GM20000 (cell line): ENCODE data around the gene XIAP.

Experiments used
- DNase-seq: peaks from one replicate; pipeline ENCODE4 v3.0.0; 2012; ENCODE audit warnings: low spot score
- TF ChIP-seq, protein P1 (sequence below): IDR thresholded peaks from 2 replicates; pipeline ENCODE4 v1.5.1; 2012; ENCODE audit warnings: mild to moderate bottlenecking, control low read depth; ENCODE audit errors: extremely low read depth, missing control alignments

The XIAP gene

DNA sequence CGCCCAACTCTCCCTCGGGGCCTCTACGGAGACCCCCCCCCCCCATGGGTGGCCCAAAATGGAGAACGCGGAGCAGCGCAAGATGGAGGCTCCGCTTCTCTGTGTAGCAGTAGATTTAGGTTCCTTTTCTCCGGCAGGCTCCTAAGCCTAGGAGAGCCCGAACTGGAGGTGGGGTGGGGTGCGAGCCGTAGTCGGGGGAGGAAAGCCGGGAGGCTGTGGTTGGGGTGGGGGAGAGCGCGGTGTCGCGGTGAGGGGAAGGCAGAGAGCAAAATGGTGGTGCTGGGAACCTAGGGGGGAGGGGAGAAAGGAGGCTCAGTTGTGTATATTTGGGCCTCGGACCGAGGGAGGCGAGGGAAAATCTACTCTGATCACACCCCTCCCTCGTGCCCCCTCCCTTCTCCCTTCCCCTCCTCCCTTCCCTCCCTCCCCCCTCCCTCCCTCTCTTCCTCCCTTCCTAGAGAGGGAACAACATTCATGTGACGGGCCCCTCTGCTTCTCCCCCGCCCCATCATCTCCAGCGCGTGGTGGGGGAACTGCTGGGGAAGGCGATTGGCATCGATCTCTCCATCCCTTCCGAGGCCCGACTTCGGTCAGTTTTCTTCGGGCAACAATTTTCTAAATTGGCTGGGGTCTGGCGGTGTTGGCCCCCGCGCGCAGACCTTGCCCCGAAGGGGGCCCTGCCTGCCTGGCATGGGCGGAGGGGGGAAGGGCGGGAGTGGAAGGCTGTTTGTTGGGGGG, 101.6 kb downstream of the XIAP start, which contains the start of gene STAG2:
Gene STAG2, plus strand, starts transcription at position 439 of the 738 bp plus-strand sequence. CDS start 60,922 bp downstream, outside the sequence.
- DNase-seq: peak; percentile 43
- TF ChIP-seq, protein P1, sequence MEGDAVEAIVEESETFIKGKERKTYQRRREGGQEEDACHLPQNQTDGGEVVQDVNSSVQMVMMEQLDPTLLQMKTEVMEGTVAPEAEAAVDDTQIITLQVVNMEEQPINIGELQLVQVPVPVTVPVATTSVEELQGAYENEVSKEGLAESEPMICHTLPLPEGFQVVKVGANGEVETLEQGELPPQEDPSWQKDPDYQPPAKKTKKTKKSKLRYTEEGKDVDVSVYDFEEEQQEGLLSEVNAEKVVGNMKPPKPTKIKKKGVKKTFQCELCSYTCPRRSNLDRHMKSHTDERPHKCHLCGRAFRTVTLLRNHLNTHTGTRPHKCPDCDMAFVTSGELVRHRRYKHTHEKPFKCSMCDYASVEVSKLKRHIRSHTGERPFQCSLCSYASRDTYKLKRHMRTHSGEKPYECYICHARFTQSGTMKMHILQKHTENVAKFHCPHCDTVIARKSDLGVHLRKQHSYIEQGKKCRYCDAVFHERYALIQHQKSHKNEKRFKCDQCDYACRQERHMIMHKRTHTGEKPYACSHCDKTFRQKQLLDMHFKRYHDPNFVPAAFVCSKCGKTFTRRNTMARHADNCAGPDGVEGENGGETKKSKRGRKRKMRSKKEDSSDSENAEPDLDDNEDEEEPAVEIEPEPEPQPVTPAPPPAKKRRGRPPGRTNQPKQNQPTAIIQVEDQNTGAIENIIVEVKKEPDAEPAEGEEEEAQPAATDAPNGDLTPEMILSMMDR: no peak

DNA sequence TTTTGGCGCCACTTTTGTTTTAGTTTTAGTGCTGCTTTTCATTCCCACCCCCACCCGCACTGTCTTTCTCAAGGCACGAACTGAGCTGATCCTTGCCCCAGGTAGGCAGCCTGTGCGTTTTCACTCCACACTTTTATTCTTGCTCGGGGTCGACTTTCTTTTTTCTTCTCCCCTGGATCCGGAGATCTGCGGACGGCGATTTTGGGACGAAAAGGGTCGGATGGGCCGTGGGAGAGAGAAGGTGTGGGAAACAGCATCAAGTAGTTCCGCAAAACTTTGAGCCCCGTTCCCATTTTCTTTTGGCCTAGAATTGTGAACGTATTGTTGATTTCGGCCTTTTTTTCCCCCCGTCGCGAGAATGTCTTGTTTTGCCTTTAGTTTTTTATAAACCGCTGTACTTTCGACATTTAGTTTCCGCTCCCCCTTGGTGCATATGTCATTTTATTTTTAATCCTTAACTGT, 102.2 kb downstream of the XIAP start:
- TF ChIP-seq, protein P1: no peak
- no peak for DNase-seq

DNA sequence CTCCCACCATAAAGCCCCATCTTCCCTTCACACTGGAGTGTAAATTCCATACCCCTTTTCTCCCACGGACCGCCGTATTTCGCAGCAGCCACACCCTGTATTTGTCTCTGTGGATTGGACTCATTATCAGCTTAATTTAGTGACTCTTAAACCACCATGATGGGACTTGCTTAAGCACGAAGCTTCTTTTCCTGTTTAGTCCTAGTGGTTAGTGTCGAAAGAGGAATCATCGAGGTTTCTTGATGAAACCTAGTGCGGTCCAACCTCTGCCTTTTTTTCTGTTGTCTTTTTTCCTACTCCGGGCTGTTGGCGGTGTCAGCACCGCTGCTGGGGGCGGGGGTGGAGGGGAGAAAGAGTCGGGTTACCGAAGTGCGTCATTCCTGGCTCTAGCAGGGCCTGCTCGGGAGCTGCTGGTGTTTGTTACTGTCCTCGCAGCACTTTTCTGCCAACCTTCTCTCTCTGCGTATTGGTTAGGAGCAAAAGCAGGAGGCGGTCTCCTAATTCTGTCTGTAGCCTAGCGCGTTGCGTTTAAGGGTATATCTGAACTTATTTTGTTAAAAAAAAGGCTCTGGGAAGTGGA, 103.0 kb downstream of the XIAP start:
- TF ChIP-seq, protein P1: no peak
- DNase-seq: peak; percentile 61
